Measurements from ENCODE around the gene C3orf62. TPM values are rescaled to one million over a fixed set of nuclear protein-coding genes. Genes with fewer than 3 reads are reported as not detected.

Gene C3orf62
- total RNA-seq, 1 donor from 2014 or later, result 1.5 TPM

DNA sequence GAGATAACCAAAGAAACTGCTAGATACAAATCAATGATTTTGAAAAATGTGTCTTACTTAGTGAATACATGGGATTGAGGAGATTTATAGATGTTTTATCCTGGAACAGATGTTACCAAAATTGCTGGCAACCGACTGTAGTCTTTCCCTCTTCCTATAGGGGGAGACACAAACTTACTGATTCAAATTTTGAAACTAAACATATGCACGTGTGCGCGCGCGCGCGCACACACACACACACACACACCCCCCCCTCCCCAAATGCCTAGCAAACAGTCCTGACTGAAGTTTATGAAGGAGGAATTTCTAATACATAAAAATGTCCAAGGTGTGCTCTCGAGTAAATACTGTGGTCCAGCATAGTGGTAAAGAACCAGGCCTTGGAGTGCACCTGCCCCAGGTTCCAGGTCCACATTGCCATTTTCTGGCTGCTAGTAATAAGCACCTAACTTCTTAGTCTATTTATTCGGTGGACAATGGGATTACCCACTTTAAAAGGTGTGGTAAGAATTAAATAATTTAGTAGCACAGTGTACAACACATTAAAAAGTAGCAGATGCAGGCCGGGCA is 18.5 kb upstream of the C3orf62 start:
- TF ChIP-seq, protein P1, sequence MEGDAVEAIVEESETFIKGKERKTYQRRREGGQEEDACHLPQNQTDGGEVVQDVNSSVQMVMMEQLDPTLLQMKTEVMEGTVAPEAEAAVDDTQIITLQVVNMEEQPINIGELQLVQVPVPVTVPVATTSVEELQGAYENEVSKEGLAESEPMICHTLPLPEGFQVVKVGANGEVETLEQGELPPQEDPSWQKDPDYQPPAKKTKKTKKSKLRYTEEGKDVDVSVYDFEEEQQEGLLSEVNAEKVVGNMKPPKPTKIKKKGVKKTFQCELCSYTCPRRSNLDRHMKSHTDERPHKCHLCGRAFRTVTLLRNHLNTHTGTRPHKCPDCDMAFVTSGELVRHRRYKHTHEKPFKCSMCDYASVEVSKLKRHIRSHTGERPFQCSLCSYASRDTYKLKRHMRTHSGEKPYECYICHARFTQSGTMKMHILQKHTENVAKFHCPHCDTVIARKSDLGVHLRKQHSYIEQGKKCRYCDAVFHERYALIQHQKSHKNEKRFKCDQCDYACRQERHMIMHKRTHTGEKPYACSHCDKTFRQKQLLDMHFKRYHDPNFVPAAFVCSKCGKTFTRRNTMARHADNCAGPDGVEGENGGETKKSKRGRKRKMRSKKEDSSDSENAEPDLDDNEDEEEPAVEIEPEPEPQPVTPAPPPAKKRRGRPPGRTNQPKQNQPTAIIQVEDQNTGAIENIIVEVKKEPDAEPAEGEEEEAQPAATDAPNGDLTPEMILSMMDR (IDR thresholded peaks at IDR 0.05; ENCODE audit: insufficient read depth, low read length, poor library complexity, severe bottlenecking), result peak; percentile 63
- DNase-seq (ENCODE audit: low read depth), result no peak
- H3K27me3 ChIP-seq (ENCODE audit: control insufficient read depth, insufficient read depth, low read length), result no peaks in the 10 kb centered on the region
- peaks cover 1% of the 10 kb centered on the region for H3K36me3 ChIP-seq (ENCODE audit: control insufficient read depth, insufficient read depth, low read length)
- no peak overlapping the region for H3K4me3 ChIP-seq (ENCODE audit: low read depth, low read length)

DNA sequence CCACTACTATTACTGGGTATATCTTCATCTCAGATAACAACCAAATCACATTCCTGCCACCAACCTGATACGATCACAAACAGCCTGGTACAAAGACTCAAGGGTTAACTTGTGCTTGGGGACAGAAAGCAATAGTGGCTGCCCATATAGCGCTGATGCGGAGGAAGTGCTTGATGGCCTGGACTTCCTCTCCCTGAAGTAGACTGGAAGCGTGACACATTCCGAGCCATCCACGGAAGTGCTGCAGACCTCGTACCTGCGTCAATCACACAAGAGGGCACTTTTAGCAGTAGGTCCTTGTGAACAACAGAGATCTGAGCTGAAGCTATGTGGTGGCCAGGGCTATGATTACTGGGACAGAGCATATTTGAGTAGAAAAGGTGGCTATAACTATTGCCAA is 17.3 kb upstream of the C3orf62 start:
- H3K27me3 ChIP-seq (ENCODE audit: control insufficient read depth, insufficient read depth, low read length), result no peaks in the 10 kb centered on the region
- TF ChIP-seq, protein P1 (IDR thresholded peaks at IDR 0.05; ENCODE audit: insufficient read depth, low read length, poor library complexity, severe bottlenecking), result no peak
- H3K36me3 ChIP-seq (ENCODE audit: control insufficient read depth, insufficient read depth, low read length), result peaks cover 1% of the 10 kb centered on the region
- H3K4me3 ChIP-seq (ENCODE audit: low read depth, low read length), result no peak overlapping the region
- DNase-seq (ENCODE audit: low read depth), result no peak

DNA sequence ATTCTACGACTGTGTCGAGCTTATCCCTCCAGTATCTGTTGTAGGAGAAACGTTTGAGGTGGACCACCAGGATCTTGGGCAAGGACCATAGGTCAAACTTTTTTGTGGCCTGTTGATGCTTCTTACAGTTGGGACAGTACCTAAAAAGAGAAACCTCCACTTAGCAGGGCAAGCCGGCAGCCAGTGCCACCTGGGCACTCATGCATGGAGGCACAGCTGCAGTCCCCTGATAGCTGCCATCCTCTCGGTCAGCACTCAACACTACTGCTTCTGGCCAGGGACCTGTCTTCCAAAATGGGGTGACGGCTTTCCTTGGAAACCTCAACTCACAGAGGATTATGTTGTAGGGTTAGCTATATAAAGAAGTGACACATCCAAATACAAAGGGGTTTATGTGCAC is 7.0 kb upstream of the C3orf62 start:
- peaks cover 2% of the 10 kb centered on the region for H3K36me3 ChIP-seq (ENCODE audit: control insufficient read depth, insufficient read depth, low read length)
- H3K27me3 ChIP-seq (ENCODE audit: control insufficient read depth, insufficient read depth, low read length), result no peaks in the 10 kb centered on the region
- no peak for DNase-seq (ENCODE audit: low read depth)
- H3K4me3 ChIP-seq (ENCODE audit: low read depth, low read length), result no peak overlapping the region
- TF ChIP-seq, protein P1 (IDR thresholded peaks at IDR 0.05; ENCODE audit: insufficient read depth, low read length, poor library complexity, severe bottlenecking), result no peak

GRCh38 chr3:49279376-49279775 is 2.3 kb upstream of the C3orf62 start:
- DNase-seq (ENCODE audit: low read depth), result no peak
- no peak overlapping the region for H3K4me3 ChIP-seq (ENCODE audit: low read depth, low read length)
- H3K36me3 ChIP-seq (ENCODE audit: control insufficient read depth, insufficient read depth, low read length), result peaks cover 2% of the 10 kb centered on the region
- no peaks in the 10 kb centered on the region for H3K27me3 ChIP-seq (ENCODE audit: control insufficient read depth, insufficient read depth, low read length)
- TF ChIP-seq, protein P1 (IDR thresholded peaks at IDR 0.05; ENCODE audit: insufficient read depth, low read length, poor library complexity, severe bottlenecking), result no peak

- TF ChIP-seq, protein P1 (IDR thresholded peaks at IDR 0.05; ENCODE audit: insufficient read depth, low read length, poor library complexity, severe bottlenecking), result no peak
- DNase-seq (ENCODE audit: low read depth), result no peak
- Histone ChIP-seq H3K27me3 (ENCODE audit: control insufficient read depth, insufficient read depth, low read length) (no peaks in the 10 kb centered on the region), H3K36me3 (ENCODE audit: control insufficient read depth, insufficient read depth, low read length) (no peaks in the 10 kb centered on the region), H3K4me3 (ENCODE audit: low read depth, low read length) (no peak overlapping the region)
These were observed 1.5 kb upstream of the C3orf62 start for GRCh38 chr3:49278548-49278947.

DNA sequence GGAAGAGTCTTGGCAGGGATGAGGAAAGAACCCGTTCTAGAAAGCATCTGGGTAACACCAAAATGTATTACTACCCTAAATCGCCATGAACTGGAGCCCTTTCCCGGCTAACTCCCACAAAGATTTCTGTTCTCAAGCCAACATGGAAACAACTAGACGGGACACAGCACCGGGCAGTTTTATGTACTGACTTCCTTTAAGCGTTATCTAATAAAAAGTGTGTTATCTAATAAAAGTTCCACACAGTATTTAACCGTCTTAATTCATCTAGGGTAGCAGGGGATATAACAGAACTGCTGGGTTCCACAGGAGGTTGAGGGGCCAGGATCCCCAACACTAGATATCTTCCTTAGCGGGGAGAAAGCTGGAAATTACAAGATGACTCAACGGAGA is 347 bp upstream of the C3orf62 start:
- TF ChIP-seq, protein P1 (IDR thresholded peaks at IDR 0.05; ENCODE audit: insufficient read depth, low read length, poor library complexity, severe bottlenecking), result no peak
- DNase-seq (ENCODE audit: low read depth), result no peak
- H3K27me3 ChIP-seq (ENCODE audit: control insufficient read depth, insufficient read depth, low read length), result no peaks in the 10 kb centered on the region
- H3K4me3 ChIP-seq (ENCODE audit: low read depth, low read length), result peak overlapping the region; percentile 36
- H3K36me3 ChIP-seq (ENCODE audit: control insufficient read depth, insufficient read depth, low read length), result no peaks in the 10 kb centered on the region
